Erythroblast (primary cell): ENCODE measurements around the gene JMJD8.

Experiments
- DNase-seq, 2 experiments: peaks; one replicate each; lab custom pipeline; 2025; lab: John Stamatoyannopoulos, UW
- GATA1 ChIP-seq: IDR thresholded peaks from 2 replicates; pipeline ENCODE4 v1.6.1; 2011; ENCODE audit warnings: low read depth, mild to moderate bottlenecking, control low read depth, low read length, moderate library complexity
- POLR2A ChIP-seq: IDR thresholded peaks from 2 replicates; pipeline ENCODE4 v1.6.1; 2011; ENCODE audit warnings: mild to moderate bottlenecking, low read length

The JMJD8 gene

DNA sequence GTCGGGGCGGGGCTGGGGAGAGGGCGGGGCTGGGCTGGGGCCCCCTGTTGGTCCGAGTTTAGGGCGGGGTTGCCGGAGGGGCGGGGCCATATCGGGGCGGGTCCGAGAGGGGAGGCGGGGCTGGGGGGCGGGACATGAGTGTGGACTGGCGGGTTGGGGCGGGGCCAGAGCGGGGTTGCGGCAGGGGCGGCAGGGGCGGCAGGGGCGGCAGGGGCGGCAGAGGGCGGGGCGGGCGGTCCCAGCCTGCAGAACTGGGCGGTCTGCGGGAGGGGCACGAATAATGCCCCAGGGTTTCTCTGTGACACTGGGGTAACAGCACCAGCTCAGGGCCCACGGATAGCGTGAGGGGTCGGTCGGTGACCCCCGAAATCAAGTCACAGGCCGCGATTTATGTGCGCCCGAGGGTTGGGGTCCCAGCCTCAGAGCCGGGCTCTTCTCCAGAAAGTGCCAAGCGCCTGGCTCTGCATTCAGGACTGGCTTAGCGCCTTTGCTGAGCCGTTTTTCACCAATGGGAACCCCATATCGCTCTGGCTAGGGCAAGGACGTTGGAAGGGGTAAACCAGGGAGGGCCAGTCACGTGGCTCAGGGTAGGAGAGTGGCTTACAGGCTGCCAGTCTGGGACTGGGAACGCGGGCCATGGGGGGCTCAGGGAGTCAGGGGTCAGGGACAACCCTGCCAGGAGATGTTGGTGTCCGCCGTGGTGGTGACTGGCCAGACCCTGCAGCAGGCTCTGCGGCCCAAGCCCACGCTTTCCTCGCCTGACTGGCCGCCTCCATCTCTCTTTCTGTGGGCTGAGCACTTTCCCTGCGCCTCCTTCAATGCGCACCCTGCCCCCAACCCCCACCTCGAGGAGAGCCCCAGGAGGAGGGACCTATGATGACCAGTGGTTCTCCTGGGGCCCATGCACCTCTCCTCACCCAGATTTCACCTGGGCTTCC, 46.8 kb downstream of the JMJD8 start:
- DNase-seq, result peak; percentile 92 to 96
- TF ChIP-seq GATA1, result no peak
- TF ChIP-seq POLR2A, result no peak

DNA sequence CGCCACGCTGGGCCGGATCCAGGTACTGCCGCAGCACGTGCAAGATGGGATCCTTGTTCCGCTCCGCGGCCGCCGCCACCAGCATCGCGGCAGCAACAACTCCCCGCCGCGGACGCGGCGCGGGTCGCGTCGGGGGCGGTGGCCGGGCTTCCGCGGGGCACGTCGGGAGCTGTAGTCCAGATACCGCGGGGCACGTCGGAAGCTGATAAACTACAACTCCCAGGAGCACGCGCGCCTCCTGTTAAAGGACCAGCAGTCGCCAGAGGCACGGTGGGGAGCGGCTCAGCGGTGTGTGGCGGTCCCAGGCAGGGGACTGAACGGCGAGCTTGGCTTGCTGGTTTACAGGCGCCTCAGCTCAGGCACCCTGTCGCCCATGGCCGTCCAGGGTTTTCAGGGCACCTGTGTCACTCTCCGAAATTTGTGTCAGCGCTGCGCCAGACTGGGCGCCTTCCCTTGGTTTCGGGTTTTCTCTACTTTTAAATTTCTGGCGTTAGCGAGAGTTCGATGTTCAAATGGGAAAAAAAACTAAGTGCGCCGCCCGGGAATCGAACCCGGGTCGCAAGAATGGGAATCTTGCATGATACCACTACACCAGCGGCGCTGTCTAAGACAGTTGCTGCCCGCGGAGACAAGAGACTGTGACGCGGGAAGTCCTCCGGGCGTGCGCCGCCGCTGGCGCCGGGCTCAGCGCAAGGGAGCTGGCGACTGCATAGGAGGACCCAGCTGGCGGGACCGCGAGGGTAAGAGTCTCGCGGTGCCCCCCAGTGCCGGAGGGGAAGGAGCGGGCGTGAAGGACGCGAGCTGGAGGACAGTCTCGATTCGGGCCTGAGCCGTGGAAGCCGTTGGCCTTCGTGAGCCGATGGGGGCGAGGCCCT, 47.7 kb downstream of the JMJD8 start, which contains the start of gene METTL26:
TSS of gene METTL26 (minus strand) at position 100 of the 875 bp plus-strand sequence. CDS start at position 85, 15 bp downstream.
- no peak for TF ChIP-seq GATA1
- peak; percentile 58 for TF ChIP-seq POLR2A
- DNase-seq, result peak; percentile 97

DNA sequence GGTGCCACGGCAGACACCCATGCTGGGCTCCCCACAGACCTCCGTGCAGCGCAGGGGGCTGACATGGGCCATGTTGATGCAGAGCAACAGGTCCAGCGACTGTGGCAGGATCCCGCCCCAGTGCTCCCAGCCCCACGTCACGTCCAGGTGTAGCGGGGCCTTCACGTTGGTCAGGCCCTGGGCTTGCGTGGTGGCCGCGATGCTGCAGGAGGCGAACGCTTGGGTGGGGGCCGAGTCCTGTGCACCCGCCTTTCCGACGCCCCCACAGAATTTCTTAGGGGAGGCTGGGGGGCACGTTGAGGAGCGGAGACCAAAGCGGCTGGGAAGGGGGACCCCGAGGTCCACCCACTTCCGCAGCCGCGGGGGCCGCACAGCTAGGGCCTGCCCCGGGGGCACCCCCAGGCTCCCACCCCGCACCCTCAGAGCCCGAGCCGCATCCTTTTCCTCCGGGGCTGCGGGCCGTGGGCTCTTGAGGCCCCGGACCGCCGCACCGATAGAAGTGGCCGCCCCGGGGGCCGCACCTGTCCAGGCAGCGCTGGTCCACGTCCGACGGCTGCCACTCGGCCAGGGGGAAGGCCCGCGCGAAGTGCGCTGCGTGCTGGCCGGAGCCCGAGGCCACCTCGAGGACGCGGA, 48.4 kb downstream of the JMJD8 start:
- TF ChIP-seq GATA1 (no peak), POLR2A (no peak)
- DNase-seq, result peak in 1 of 2 experiments; percentile 30

DNA sequence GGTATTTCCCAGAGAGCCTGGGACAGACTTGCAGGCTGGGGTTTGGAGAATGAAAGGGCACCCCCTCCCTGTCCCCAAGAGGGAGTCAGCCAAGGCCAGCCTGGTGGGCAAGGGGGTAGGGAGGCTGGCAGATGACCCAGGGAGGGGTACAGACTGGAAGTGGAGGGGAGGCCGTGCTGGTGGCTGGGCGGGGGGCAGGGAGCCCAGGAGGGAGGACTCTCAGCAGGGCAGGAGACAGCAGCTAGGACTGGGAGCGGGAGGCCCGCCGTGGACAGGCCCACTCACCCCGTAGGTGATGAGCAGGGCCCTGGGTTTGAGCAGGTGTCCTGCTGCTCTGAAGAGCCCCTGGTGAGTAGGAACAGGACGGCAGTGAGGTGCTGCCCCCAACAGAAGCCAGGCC, 49.1 kb downstream of the JMJD8 start:
- no peak for DNase-seq
- no peak for TF ChIP-seq GATA1
- TF ChIP-seq POLR2A, result no peak

DNA sequence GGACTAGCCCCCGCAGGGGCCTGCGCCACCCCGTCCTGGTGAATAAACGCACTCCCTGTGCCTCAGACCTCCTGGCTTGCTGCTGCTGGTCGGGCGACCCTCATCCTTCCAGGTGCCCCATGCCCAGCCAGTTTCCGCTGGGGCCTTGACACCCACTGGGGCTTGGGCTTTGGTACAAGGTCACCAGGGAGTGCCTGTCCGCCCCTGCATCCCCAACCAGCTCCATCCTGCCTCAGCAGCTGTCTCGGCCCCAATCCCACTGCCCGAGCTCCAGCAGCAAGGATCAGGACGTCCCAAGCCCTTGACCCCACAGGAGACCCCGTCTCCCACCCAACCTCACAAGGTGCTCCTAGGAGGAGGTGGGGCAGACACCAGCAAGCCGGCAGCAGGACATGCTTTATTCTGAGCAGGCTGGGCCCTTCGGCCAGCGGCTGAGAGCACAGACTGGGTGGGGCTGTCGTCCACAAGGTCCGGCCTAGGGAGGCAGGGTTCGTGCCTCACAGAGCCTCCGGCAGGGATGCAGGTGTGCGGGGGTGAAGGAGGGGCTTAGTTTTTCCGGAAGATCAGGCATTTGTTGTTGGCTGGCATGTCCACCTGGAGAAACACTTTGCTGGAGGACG, 50.0 kb downstream of the JMJD8 start:
- TF ChIP-seq POLR2A (no peak), GATA1 (no peak)
- DNase-seq, result no peak

DNA sequence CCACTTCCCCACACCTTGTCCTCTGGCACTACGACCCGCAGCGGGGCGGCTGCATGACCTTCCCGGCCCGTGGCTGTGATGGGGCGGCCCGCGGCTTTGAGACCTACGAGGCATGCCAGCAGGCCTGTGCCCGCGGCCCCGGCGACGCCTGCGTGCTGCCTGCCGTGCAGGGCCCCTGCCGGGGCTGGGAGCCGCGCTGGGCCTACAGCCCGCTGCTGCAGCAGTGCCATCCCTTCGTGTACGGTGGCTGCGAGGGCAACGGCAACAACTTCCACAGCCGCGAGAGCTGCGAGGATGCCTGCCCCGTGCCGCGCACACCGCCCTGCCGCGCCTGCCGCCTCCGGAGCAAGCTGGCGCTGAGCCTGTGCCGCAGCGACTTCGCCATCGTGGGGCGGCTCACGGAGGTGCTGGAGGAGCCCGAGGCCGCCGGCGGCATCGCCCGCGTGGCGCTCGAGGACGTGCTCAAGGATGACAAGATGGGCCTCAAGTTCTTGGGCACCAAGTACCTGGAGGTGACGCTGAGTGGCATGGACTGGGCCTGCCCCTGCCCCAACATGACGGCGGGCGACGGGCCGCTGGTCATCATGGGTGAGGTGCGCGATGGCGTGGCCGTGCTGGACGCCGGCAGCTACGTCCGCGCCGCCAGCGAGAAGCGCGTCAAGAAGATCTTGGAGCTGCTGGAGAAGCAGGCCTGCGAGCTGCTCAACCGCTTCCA, 50.6 kb downstream of the JMJD8 start:
- no peak for DNase-seq
- TF ChIP-seq POLR2A (no peak), GATA1 (no peak)

DNA sequence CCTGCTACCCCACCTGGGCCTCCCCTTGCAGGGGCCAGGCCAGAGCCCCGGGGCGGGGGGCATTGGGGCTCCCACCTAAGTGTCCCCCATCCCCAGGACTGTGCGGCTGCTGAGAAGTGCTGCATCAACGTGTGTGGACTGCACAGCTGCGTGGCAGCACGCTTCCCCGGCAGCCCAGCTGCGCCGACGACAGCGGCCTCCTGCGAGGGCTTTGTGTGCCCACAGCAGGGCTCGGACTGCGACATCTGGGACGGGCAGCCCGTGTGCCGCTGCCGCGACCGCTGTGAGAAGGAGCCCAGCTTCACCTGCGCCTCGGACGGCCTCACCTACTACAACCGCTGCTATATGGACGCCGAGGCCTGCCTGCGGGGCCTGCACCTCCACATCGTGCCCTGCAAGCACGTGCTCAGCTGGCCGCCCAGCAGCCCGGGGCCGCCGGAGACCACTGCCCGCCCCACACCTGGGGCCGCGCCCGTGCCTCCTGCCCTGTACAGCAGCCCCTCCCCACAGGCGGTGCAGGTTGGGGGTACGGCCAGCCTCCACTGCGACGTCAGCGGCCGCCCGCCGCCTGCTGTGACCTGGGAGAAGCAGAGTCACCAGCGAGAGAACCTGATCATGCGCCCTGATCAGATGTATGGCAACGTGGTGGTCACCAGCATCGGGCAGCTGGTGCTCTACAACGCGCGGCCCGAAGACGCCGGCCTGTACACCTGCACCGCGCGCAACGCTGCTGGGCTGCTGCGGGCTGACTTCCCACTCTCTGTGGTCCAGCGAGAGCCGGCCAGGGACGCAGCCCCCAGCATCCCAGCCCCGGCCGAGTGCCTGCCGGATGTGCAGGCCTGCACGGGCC, 51.4 kb downstream of the JMJD8 start:
- TF ChIP-seq POLR2A, result no peak
- no peak for TF ChIP-seq GATA1

DNA sequence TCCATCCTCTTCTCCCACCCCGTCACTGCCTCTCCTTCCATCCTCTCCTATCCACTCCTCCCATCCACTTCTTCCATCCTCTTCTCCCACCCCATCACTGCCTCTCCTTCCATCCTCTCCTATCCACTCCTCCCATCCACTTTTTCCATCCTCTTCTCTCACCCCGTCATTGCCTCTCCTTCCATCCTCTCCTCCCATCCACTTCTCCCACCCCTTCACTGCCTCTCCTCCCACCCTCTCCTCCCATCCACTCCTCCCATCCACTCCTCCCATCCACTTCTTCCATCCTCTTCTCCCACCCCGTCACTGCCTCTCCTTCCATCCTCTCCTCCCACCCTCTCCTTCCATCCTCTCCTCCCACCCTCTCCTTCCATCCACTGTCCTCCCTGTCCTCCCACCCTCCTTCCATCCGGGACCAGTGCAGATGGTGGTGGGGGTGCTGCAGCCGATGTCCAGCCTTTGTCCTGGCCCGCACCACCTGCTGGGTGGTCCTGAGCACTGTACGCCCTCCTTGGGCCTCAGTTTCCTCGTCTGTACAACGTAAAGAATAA, 52.3 kb downstream of the JMJD8 start:
- TF ChIP-seq GATA1 (no peak), POLR2A (no peak)
- no peak for DNase-seq

More for the DNA sequence above, 51.4 kb downstream of the JMJD8 start:
- no peak for DNase-seq
